NCI-H2081 treated with DMSO at 0.1 percent for 48 hours (cell line): ENCODE measurements around the gene TSPAN9.

Experiments
- DNase-seq: peaks from one replicate; lab custom pipeline; 2025; lab: John Stamatoyannopoulos, UW

TSPAN9 gene, protein sequence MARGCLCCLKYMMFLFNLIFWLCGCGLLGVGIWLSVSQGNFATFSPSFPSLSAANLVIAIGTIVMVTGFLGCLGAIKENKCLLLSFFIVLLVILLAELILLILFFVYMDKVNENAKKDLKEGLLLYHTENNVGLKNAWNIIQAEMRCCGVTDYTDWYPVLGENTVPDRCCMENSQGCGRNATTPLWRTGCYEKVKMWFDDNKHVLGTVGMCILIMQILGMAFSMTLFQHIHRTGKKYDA

GRCh38 chr12:3076730-3077571 is at the start of gene TSPAN9:
TSPAN9 (plus strand) TSS chr12:3077379; CDS start chr12:3201194, 123,815 bp downstream.
- DNase-seq = no peak

DNA sequence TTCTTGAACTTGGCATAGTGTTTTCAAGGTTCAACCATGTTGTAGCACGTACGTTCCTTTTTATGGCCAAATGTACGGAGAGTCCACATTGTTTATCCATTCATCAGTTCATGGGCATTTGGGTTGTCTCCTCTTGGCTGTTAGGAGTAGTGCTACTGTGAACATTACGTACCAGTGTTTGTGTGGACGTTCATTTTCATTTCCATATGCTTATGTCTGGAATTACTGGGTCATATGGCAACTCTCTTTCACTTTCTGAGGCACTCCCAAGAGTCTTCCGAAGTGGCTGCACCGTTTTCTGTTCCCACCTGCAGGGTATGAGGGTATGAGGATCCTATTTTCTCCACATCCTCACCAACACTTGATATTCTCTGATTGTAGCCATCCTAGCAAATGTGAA is 49.1 kb upstream of the TSPAN9 start:
- DNase-seq = no peak

DNA sequence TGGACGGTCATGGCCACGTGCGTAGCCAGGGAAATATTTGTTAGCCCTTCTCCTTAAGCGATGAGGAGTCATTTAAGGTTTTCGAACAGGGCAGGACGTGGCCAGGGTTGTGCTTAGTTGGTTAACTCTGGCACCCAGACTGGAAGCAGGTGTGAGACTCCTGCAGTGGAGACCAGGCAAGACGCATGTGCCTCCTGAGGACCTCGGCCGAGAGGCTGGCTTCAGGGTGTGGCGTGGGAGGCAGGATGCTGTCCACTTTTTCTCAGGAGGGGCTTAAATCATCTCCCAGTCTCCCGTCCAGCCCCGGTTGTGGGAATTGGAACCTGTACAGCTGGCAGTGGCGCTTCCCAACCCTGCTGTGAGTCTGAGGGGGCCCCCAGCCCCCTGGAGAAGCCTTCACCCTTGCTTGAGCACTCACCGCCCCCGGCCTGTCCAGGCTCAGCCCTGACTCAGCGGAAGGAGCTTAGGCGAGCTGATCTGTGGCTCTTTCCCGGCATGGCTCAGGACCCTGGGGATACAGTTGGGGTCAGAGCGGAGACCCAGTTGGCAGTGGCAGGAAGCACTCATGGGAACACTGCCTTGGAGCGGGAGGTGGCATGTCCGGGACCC is 46.3 kb upstream of the TSPAN9 start:
- no peak for DNase-seq

GRCh38 chr12:3032161-3032560 is 45.0 kb upstream of the TSPAN9 start:
- no peak for DNase-seq

GRCh38 chr12:3032770-3033538 is 44.2 kb upstream of the TSPAN9 start:
- DNase-seq = no peak

DNA sequence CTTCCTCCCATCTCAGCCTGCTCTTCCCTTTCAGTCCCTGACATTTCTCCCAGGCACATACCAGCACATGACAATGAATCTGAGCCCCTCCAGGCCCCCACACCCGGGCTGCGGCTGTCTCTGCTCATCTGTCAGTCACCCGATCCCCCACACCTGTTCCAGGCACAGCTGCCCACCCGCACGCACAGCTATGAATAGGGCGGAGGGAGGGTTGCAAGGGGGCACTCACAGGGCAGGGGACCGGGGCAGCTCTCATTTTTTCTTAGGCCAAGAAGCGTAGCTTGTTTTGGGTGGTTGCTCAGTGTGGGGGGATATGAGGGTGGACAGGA is 43.7 kb upstream of the TSPAN9 start:
- no peak for DNase-seq

- DNase-seq = no peak
Observed at GRCh38 chr12:3034067-3034750, 43.0 kb upstream of the TSPAN9 start.

- no peak for DNase-seq
Observed at GRCh38 chr12:3035171-3035570, 42.0 kb upstream of the TSPAN9 start.

- no peak for DNase-seq
Observed at GRCh38 chr12:3035815-3036702, 41.1 kb upstream of the TSPAN9 start.

- DNase-seq = no peak
Observed at GRCh38 chr12:3036901-3037600, 40.1 kb upstream of the TSPAN9 start.

DNA sequence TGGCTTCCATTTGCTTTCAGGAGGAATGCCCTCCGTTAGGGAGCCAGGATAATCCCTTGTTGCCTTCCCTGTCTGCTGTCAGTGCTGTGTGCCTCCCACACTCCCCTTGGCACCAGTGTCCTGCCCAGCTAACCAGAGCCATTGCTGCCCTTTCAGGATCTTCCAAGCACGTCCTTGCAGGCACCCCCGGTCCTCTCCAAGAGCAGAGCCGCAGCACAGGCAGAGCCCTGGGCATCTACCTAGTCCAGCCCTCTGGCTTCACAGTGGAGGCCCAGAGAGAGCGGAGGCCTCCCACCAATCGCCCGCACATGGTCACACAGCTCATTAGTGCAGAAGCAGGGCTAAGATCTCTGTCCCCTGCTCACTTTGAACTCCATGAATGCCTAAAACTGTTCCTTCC is 39.0 kb upstream of the TSPAN9 start:
- DNase-seq = no peak

DNA sequence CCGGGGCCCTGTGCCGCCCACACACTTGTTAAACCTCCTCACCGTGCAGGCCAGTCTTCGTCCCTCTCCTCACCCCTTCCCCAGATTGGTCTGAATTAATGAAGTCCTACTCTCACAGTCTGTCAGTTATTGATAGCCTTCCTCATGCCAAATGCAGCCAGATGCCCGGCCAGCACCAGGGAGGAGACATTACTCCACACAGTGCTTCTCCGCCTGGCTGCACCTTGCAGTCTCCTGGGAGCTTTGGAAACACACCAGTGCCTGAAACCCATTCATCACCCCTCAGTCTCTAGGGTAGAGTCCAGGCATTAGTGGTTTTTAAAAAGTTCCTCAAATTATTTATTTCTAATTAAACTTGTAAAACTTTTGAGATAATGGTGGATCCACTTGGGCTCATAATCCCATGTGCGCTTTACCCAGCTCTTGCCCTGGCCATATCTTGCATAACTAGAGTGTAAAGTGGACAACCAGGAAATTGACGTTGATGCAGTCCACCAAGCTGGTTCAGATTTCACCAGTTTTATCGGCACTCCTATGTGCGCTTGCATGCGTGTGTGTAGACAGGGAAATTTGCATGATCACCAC is 38.2 kb upstream of the TSPAN9 start:
- no peak for DNase-seq

DNA sequence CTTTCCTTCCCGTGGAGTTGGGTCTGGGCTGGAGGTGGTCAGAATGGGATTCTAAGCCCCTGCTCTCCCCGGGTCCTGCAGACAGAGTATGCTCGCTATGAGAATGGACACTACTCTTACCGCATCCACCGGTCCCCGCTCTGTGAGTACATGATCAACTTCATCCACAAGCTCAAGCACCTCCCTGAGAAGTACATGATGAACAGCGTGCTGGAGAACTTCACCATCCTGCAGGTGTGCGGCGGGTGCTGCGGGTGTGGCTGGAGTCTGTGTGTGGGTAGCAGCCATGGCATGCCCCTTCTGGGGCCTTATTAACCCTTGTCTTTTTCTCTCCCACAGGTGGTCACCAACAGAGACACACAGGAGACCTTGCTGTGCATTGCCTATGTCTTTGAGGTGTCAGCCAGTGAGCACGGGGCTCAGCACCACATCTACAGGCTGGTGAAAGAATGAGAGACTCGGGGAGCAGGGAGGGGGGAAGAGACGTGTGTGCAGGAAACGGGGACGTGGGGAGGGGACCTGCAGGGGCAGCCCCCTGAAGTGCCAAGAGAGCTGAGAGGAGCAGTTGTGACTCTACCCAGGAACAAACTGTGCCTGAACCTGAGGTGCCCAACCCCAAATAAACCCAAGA is 37.0 kb upstream of the TSPAN9 start:
- DNase-seq = no peak

GRCh38 chr12:3040663-3041544 is 36.3 kb upstream of the TSPAN9 start:
- no peak for DNase-seq

DNA sequence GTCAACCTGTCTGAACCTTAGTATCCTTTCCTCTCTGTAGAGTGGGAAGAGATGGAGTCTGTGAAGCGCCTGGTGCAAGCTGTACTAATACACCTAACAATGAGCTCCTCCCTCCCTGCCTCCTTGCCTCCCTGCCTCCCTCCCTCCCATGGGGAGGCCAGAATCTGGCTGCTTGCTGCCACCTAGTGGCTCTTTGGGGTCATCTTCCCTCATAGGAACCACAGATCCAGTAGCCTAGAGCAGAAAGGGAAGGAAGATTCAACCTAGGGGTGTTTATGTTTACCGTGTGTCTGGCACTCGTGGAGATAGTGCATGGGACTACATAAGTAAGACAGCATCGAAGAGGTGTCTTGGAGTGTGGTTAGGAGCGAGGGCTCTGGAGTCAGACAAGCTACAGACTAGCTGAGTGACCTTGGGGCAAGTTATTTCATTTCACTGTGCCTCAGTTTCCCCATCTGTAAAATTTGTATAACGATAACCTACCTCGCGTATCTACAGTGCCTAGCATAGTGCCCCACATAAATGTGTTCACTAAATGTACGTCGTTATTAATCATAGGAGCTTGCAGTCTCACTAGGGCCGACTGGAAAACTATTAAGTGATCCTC is 35.5 kb upstream of the TSPAN9 start:
- no peak for DNase-seq

- no peak for DNase-seq
Observed at GRCh38 chr12:3042394-3042793, 34.8 kb upstream of the TSPAN9 start.

DNA sequence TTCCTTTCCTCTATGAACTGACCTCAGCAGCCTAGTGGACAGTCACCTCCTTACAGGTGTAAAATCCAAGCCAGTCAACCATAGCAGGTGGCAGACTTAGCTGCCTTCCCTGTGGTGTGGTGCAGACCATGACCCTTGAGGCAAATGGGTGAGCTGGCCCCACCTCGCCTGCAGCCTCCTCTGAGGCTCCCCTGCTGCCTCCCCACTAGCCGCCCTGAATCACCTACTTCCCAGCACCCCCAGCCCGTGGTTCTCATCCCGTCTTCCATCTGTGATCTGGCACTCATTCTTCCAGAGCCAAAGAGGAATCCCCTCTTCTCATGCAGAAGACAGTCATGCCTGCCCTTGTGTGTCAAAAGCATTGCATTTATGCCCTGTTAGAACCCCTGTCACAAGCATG is 34.4 kb upstream of the TSPAN9 start:
- DNase-seq = no peak

- DNase-seq = no peak
Observed at GRCh38 chr12:3043406-3043805, 33.8 kb upstream of the TSPAN9 start.
